ENCODE data around the gene PRDM11.
"Not testable (repeated sequence)": the region's sequence is repeated elsewhere in the genome, so short reads cannot be mapped to it uniquely, and the experiment has no call there.

PRDM11 gene

GRCh38 chr11:45245218-45246045, 99.0 kb downstream of the PRDM11 start:
- TF ChIP-seq ZNF274 (IDR thresholded peaks at IDR 0.05; ENCODE audit: low read depth, low read length), result no peak

GRCh38 chr11:45246241-45246640, 99.8 kb downstream of the PRDM11 start:
- TF ChIP-seq ZNF274 (IDR thresholded peaks at IDR 0.05; ENCODE audit: low read depth, low read length), result no peak
- H3K4me3 ChIP-seq (ENCODE audit: low read length), result no peak overlapping the region

More at GRCh38 chr11:45245218-45246045, 99.0 kb downstream of the PRDM11 start:
- no peak overlapping the region for H3K4me3 ChIP-seq (ENCODE audit: low read length)

GRCh38 chr11:45247433-45247832, 101.0 kb downstream of the PRDM11 start:
- no peak overlapping the region for H3K4me3 ChIP-seq (ENCODE audit: low read length)
- no peak for TF ChIP-seq ZNF274 (IDR thresholded peaks at IDR 0.05; ENCODE audit: low read depth, low read length)

- no peak for TF ChIP-seq ZNF274 (IDR thresholded peaks at IDR 0.05; ENCODE audit: low read depth, low read length)
- no peak overlapping the region for H3K4me3 ChIP-seq (ENCODE audit: low read length)
Measured at GRCh38 chr11:45248501-45249011, 102.1 kb downstream of the PRDM11 start.

GRCh38 chr11:45249372-45249771, 102.9 kb downstream of the PRDM11 start:
- not testable (repeated sequence) for H3K4me3 ChIP-seq (ENCODE audit: low read length)

GRCh38 chr11:45250035-45250718, 103.7 kb downstream of the PRDM11 start:
- no peak overlapping the region for H3K4me3 ChIP-seq (ENCODE audit: low read length)
- TF ChIP-seq ZNF274 (IDR thresholded peaks at IDR 0.05; ENCODE audit: low read depth, low read length), result no peak

- no peak overlapping the region for H3K4me3 ChIP-seq (ENCODE audit: low read length)
- no peak for TF ChIP-seq ZNF274 (IDR thresholded peaks at IDR 0.05; ENCODE audit: low read depth, low read length)
Measured at GRCh38 chr11:45252134-45252856, 105.9 kb downstream of the PRDM11 start.

- H3K4me3 ChIP-seq (ENCODE audit: low read length), result no peak overlapping the region
- TF ChIP-seq ZNF274 (IDR thresholded peaks at IDR 0.05; ENCODE audit: low read depth, low read length), result no peak
Measured at GRCh38 chr11:45252877-45253276, 106.4 kb downstream of the PRDM11 start.

GRCh38 chr11:45253640-45254039, 107.2 kb downstream of the PRDM11 start:
- TF ChIP-seq ZNF274 (IDR thresholded peaks at IDR 0.05; ENCODE audit: low read depth, low read length), result no peak
- H3K4me3 ChIP-seq (ENCODE audit: low read length), result no peak overlapping the region

- H3K4me3 ChIP-seq (ENCODE audit: low read length), result no peak overlapping the region
- no peak for TF ChIP-seq ZNF274 (IDR thresholded peaks at IDR 0.05; ENCODE audit: low read depth, low read length)
Measured at GRCh38 chr11:45254070-45254469, 107.6 kb downstream of the PRDM11 start.

GRCh38 chr11:45258982-45259530, 112.6 kb downstream of the PRDM11 start:
- TF ChIP-seq ZNF274 (IDR thresholded peaks at IDR 0.05; ENCODE audit: low read depth, low read length), result no peak
- H3K4me3 ChIP-seq (ENCODE audit: low read length), result no peak overlapping the region

GRCh38 chr11:45259592-45259991, 113.2 kb downstream of the PRDM11 start:
- no peak overlapping the region for H3K4me3 ChIP-seq (ENCODE audit: low read length)
- no peak for TF ChIP-seq ZNF274 (IDR thresholded peaks at IDR 0.05; ENCODE audit: low read depth, low read length)

GRCh38 chr11:45260071-45260470, 113.6 kb downstream of the PRDM11 start:
- H3K4me3 ChIP-seq (ENCODE audit: low read length), result no peak overlapping the region
- TF ChIP-seq ZNF274 (IDR thresholded peaks at IDR 0.05; ENCODE audit: low read depth, low read length), result no peak

GRCh38 chr11:45262900-45263299, 116.5 kb downstream of the PRDM11 start:
- no peak overlapping the region for H3K4me3 ChIP-seq (ENCODE audit: low read length)
- no peak for TF ChIP-seq ZNF274 (IDR thresholded peaks at IDR 0.05; ENCODE audit: low read depth, low read length)
